H9 (cell line): Measurements from ENCODE around the gene C4orf17. TPM values are rescaled to one million over a fixed set of nuclear protein-coding genes. Genes with fewer than 3 reads are reported as not detected.
"Not testable (repeated sequence)": the region's sequence is repeated elsewhere in the genome, so short reads cannot be mapped to it uniquely, and the experiment has no call there.

ENCODE experiments used
- DNase-seq: peaks from one replicate; pipeline ENCODE4 v3.0.0-alpha.2; 2017
- H2AFZ ChIP-seq: one replicate; pipeline ENCODE4 v1.6.1; 2013; ENCODE audit warnings: mild to moderate bottlenecking, low read length, control low read depth, moderate library complexity
- H2AK5ac ChIP-seq: 2 replicates; pipeline ENCODE4 v1.6.1; 2013; ENCODE audit warnings: low read length, control low read depth, mixed read lengths; ENCODE audit not compliant: insufficient read length
- H2BK120ac ChIP-seq: one replicate; pipeline ENCODE4 v1.6.1; 2013; ENCODE audit warnings: low read depth, mild to moderate bottlenecking, low read length, control low read depth, inconsistent platforms; ENCODE audit not compliant: poor library complexity, severe bottlenecking
- H2BK12ac ChIP-seq: 2 replicates; pipeline ENCODE4 v1.6.1; 2013; ENCODE audit warnings: low read length, control low read depth, mixed read lengths, low read depth; ENCODE audit not compliant: insufficient read length
- H2BK15ac ChIP-seq: 2 replicates; pipeline ENCODE4 v1.6.1; 2013; ENCODE audit warnings: low read depth, low read length, control low read depth
- H2BK20ac ChIP-seq: one replicate; pipeline ENCODE4 v1.6.1; 2013; ENCODE audit warnings: low read depth, mild to moderate bottlenecking, low read length, control low read depth, inconsistent platforms; ENCODE audit not compliant: poor library complexity, severe bottlenecking
- H2BK5ac ChIP-seq: 2 replicates; pipeline ENCODE4 v1.6.1; 2013; ENCODE audit warnings: low read length, control low read depth, mixed read lengths; ENCODE audit not compliant: insufficient read length
- H3K14ac ChIP-seq: 2 replicates; pipeline ENCODE4 v1.6.1; 2013; ENCODE audit warnings: low read length, control low read depth; ENCODE audit not compliant: insufficient read depth
- H3K18ac ChIP-seq: 2 replicates; pipeline ENCODE4 v1.6.1; 2013; ENCODE audit warnings: low read depth, mild to moderate bottlenecking, mixed read lengths, low read length, control low read depth; ENCODE audit not compliant: insufficient read length
- H3K23ac ChIP-seq: 2 replicates; pipeline ENCODE4 v1.6.1; 2013; ENCODE audit warnings: low read length, control low read depth, mixed read lengths, low read depth; ENCODE audit not compliant: insufficient read length
- H3K23me2 ChIP-seq: 2 replicates; pipeline ENCODE4 v1.6.1; 2013; ENCODE audit warnings: low read depth, mild to moderate bottlenecking, mixed read lengths, low read length, control low read depth; ENCODE audit not compliant: insufficient read length, poor library complexity, severe bottlenecking
- H3K27ac ChIP-seq: 2 replicates; pipeline ENCODE4 v1.5.1; 2013; ENCODE audit warnings: low read length, control low read depth, mixed read lengths, low read depth; ENCODE audit not compliant: insufficient read length
- H3K27me3 ChIP-seq: 2 replicates; pipeline ENCODE4 v1.6.1; 2013; ENCODE audit warnings: low read length, control low read depth, inconsistent platforms; ENCODE audit not compliant: insufficient read depth
- H3K4ac ChIP-seq: 2 replicates; pipeline ENCODE4 v1.6.1; 2013; ENCODE audit warnings: low read depth, mild to moderate bottlenecking, control low read depth, inconsistent platforms, low read length, moderate library complexity
- H3K4me1 ChIP-seq: 2 replicates; pipeline ENCODE4 v1.6.1; 2013; ENCODE audit warnings: low read length, control low read depth, inconsistent platforms; ENCODE audit not compliant: insufficient read depth
- H3K4me2 ChIP-seq: 2 replicates; pipeline ENCODE4 v1.6.1; 2013; ENCODE audit warnings: low read length, control low read depth, mixed read lengths; ENCODE audit not compliant: insufficient read length, insufficient read depth
- H3K56ac ChIP-seq: 2 replicates; pipeline ENCODE4 v1.6.1; 2013; ENCODE audit warnings: low read depth, mild to moderate bottlenecking, mixed read lengths, low read length, control low read depth; ENCODE audit not compliant: insufficient read length
- H3K79me1 ChIP-seq: 2 replicates; pipeline ENCODE4 v1.6.1; 2013; ENCODE audit warnings: low read depth, mild to moderate bottlenecking, moderate library complexity, low read length, control low read depth, inconsistent platforms; ENCODE audit not compliant: insufficient read depth, poor library complexity, severe bottlenecking
- H3K79me2 ChIP-seq: 2 replicates; pipeline ENCODE4 v1.6.1; 2013; ENCODE audit warnings: low read length, control low read depth, inconsistent platforms; ENCODE audit not compliant: insufficient read depth
- H3K9ac ChIP-seq: 2 replicates; pipeline ENCODE4 v1.6.1; 2013; ENCODE audit warnings: low read length, control low read depth, mixed read lengths; ENCODE audit not compliant: insufficient read length; ENCODE audit errors: extremely low read depth
- H3K9me3 ChIP-seq: one replicate; pipeline ENCODE4 v1.6.1; 2013; ENCODE audit warnings: low read depth, low read length, inconsistent platforms; ENCODE audit not compliant: control insufficient read depth
- H3T11ph ChIP-seq: one replicate; pipeline ENCODE4 v1.6.1; 2013; ENCODE audit warnings: mild to moderate bottlenecking, low read length, control low read depth, inconsistent platforms
- H4K20me1 ChIP-seq: one replicate; pipeline ENCODE4 v1.6.1; 2013; ENCODE audit not compliant: control insufficient read depth, insufficient read length, insufficient read depth
- H4K5ac ChIP-seq: 2 replicates; pipeline ENCODE4 v1.6.1; 2013; ENCODE audit warnings: low read depth, mild to moderate bottlenecking, mixed read lengths, low read length, control low read depth; ENCODE audit not compliant: insufficient read length
- H4K8ac ChIP-seq: replicated peaks from 2 replicates; pipeline ENCODE4 v1.6.1; 2013; ENCODE audit warnings: low read length, control low read depth, mixed read lengths, low read depth; ENCODE audit not compliant: insufficient read length
- H4K91ac ChIP-seq: 2 replicates; pipeline ENCODE4 v1.6.1; 2013; ENCODE audit warnings: low read depth, mild to moderate bottlenecking, moderate library complexity, mixed read lengths, low read length, control low read depth; ENCODE audit not compliant: insufficient read length
- H3K27ac Mint-ChIP-seq, 3 experiments: 2 replicates in 2 of 3; 3 replicates in 1 of 3; pipeline ENCODE4 v1.8.0; 2020 to 2021; ENCODE audit warnings: mixed read lengths in 3 of 3, mild to moderate bottlenecking in 1 of 3, moderate library complexity in 1 of 3
- H3K27me3 Mint-ChIP-seq: 2 replicates; pipeline ENCODE4 v1.8.0; 2021; ENCODE audit warnings: low read depth, mild to moderate bottlenecking, moderate library complexity, mixed read lengths
- H3K36me3 Mint-ChIP-seq, 3 experiments: 2 replicates in 2 of 3; 3 replicates in 1 of 3; pipeline ENCODE4 v1.8.0; 2020 to 2021; ENCODE audit warnings: low read depth in 3 of 3, mixed read lengths in 3 of 3; ENCODE audit not compliant: insufficient read depth in 1 of 3
- H3K4me1 Mint-ChIP-seq, 2 experiments: 2 replicates each; pipeline ENCODE4 v1.8.0; 2020; ENCODE audit warnings: mixed read lengths in 2 of 2
- H3K4me3 Mint-ChIP-seq, 2 experiments: 2 replicates in 1 of 2; 3 replicates in 1 of 2; pipeline ENCODE4 v1.8.0; 2020 to 2021; ENCODE audit warnings: mild to moderate bottlenecking in 2 of 2, mixed read lengths in 2 of 2, moderate library complexity in 1 of 2
- H3K9me3 Mint-ChIP-seq, 2 experiments: 2 replicates in 1 of 2; 3 replicates in 1 of 2; pipeline ENCODE4 v1.8.0; 2020; ENCODE audit warnings: mild to moderate bottlenecking in 2 of 2, mixed read lengths in 2 of 2, moderate library complexity in 1 of 2
- WGBS: extraction: QIAGEN DNeasy Blood & Tissue Kit; methylation state at CpG from one replicate; pipeline ENCODE4 v1.1.7; 2013; ENCODE audit warnings: missing lambda C conversion rate, low lambda C conversion rate, mixed read lengths; ENCODE audit not compliant: insufficient read length; ENCODE audit errors: extremely low coverage; 5-methylcytosine and 5-hydroxymethylcytosine counted together
- total RNA-seq: library from RNA; stranded (reverse); gene quantifications from 2 replicates; pipeline ENCODE4 v1.2.1, GENCODE V29; 2021
- TF ChIP-seq, protein P1 (sequence below): fragments of 200-600 bp; sonication (generic); conservative IDR thresholded peaks from 3 replicates; pipeline ENCODE4 v1.8.0; 2021; ENCODE audit warnings: antibody characterized with exemption, mild to moderate bottlenecking

Gene C4orf17
- total RNA-seq, 1 experiment from 2014 or later = not detected

GRCh38 chr4:99485212-99485611 lies 25.6 kb upstream of the C4orf17 start:
- no peak overlapping the region for H3T11ph ChIP-seq
- H2BK20ac ChIP-seq = no peak overlapping the region
- no peaks in the 10 kb centered on the region for H3K23me2 ChIP-seq
- H3K23ac ChIP-seq = no peak overlapping the region
- Mint-ChIP-seq H3K27me3 (peaks cover 2% of the 10 kb centered on the region; the same call in 1 of the 2 replicates), H3K9me3 (peaks cover 59 to 63% of the 10 kb centered on the region in 2 experiments), H3K27ac (no peak overlapping the region), H3K4me3 (no peak overlapping the region), H3K4me1 (no peaks in the 10 kb centered on the region), H3K36me3 (peaks cover 8 to 39% (median 32%) of the 10 kb centered on the region in 3 experiments)
- H3K9ac ChIP-seq = no peak overlapping the region
- WGBS = no CpG with 5 or more reads among the region's 1 CpG
- H3K9me3 ChIP-seq = peaks cover 13% of the 10 kb centered on the region
- no peaks in the 10 kb centered on the region for H3K4me1 ChIP-seq
- no peak overlapping the region for H3K4me2 ChIP-seq
- no peak overlapping the region for H3K27ac ChIP-seq
- H4K5ac ChIP-seq = no peak overlapping the region
- H2BK5ac ChIP-seq = no peak overlapping the region
- no peak overlapping the region for H3K4ac ChIP-seq
- TF ChIP-seq, protein P1, sequence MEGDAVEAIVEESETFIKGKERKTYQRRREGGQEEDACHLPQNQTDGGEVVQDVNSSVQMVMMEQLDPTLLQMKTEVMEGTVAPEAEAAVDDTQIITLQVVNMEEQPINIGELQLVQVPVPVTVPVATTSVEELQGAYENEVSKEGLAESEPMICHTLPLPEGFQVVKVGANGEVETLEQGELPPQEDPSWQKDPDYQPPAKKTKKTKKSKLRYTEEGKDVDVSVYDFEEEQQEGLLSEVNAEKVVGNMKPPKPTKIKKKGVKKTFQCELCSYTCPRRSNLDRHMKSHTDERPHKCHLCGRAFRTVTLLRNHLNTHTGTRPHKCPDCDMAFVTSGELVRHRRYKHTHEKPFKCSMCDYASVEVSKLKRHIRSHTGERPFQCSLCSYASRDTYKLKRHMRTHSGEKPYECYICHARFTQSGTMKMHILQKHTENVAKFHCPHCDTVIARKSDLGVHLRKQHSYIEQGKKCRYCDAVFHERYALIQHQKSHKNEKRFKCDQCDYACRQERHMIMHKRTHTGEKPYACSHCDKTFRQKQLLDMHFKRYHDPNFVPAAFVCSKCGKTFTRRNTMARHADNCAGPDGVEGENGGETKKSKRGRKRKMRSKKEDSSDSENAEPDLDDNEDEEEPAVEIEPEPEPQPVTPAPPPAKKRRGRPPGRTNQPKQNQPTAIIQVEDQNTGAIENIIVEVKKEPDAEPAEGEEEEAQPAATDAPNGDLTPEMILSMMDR = no peak
- H2AFZ ChIP-seq = no peak overlapping the region
- no peak overlapping the region for H2BK12ac ChIP-seq
- no peak overlapping the region for H2BK15ac ChIP-seq
- H3K27me3 ChIP-seq = no peaks in the 10 kb centered on the region
- no peak overlapping the region for H3K56ac ChIP-seq
- H4K8ac ChIP-seq = no peak overlapping the region
- H3K79me1 ChIP-seq = no peaks in the 10 kb centered on the region
- no peak overlapping the region for H4K91ac ChIP-seq
- no peaks in the 10 kb centered on the region for H4K20me1 ChIP-seq
- no peak overlapping the region for H2BK120ac ChIP-seq
- no peaks in the 10 kb centered on the region for H3K79me2 ChIP-seq
- no peak overlapping the region for H3K14ac ChIP-seq
- no peak overlapping the region for H3K18ac ChIP-seq
- no peak overlapping the region for H2AK5ac ChIP-seq
- DNase-seq = no peak

DNA sequence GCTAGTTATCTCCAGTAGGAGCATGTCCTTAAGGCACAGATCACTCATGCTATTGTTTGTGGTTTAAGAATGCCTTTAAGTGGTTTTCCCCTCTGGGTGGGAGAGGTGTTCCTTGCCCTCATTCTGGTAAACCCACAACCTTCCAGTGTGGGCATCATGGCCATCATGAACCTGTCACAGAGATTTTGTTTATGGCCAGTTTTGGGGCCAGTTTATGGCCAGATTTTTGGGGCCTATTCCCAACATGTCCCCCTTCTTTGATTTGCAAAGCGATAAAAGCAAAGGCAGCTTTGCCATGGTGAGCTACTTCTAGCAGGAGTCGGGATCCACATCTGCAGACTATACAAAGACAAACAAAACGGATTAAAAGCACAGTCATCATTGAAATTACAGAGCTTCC lies 24.2 kb upstream of the C4orf17 start:
- not testable (repeated sequence) for H2AFZ ChIP-seq, H2BK15ac ChIP-seq, H3K27ac ChIP-seq, H3K9ac ChIP-seq, H3K4ac ChIP-seq, H2AK5ac ChIP-seq, H2BK20ac ChIP-seq, H3K4me2 ChIP-seq, H3K4me1 ChIP-seq, H4K91ac ChIP-seq, H4K8ac ChIP-seq, H3K18ac ChIP-seq, H3K27ac Mint-ChIP-seq, H3K27me3 Mint-ChIP-seq, DNase-seq, H3K14ac ChIP-seq, H3K27me3 ChIP-seq, H3K56ac ChIP-seq, H3K23me2 ChIP-seq, H3K4me3 Mint-ChIP-seq, H2BK5ac ChIP-seq, H3T11ph ChIP-seq, H3K23ac ChIP-seq, H3K4me1 Mint-ChIP-seq, H4K5ac ChIP-seq, H4K20me1 ChIP-seq, H3K79me1 ChIP-seq, H2BK12ac ChIP-seq, H2BK120ac ChIP-seq, H3K79me2 ChIP-seq
- peaks cover 8 to 45% (median 32%) of the 10 kb centered on the region in 3 experiments for H3K36me3 Mint-ChIP-seq
- no CpG with 5 or more reads among the region's 3 CpGs for WGBS
- H3K9me3 Mint-ChIP-seq = peaks cover 67 to 68% of the 10 kb centered on the region in 2 experiments
- H3K9me3 ChIP-seq = peaks cover 18% of the 10 kb centered on the region
